GM18502 (cell line): ENCODE measurements around the gene SOWAHD.
"Not testable (repeated sequence)": the region's sequence is repeated elsewhere in the genome, so short reads cannot be mapped to it uniquely, and the experiment has no call there.

Source experiments
- ATAC-seq: cut with Tn5 transposase; IDR thresholded peaks from one replicate; pipeline ENCODE4 v1.9.1; 2021; ENCODE audit warnings: mild to moderate bottlenecking; ENCODE audit not compliant: unreplicated experiment, poor library complexity

Gene SOWAHD

DNA sequence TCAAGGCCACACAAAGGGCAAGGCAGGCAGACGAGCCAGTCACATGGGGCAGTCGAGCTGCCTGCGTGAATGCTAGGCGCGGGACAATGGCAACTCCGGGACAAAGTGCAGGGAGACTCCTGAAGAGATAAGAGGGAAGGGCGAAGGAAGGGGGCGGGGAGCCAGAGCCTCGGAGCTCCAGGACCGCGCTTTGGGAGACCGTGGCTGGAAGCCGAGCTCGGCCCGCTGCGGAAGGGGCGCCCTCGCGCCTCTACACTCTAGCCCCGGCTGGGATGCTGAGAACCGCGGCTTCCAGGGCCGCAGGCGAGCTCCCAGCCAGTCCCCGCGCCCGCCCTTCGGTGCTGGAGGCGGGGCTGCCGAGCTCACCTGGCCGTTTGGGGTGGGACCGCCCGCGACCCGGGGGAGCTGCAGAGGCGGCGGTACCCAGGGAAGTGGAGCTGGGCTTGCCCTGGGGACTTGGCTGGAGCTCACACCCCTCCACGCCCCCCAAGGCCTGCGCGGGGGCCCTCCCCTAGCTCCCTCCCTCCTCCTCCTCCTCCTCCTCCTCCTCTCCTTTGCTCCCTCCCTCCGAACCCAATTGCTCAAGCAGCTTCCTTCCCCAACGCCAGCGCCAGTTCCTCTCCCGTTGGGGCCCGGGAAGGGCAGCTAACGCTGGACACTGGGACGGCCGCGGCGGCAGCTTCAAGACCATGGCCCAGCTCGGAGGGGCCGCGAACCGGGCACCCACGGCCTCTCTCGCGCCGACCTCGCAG is at the start of gene SOWAHD:
SOWAHD (plus strand) TSS at position 610 of the 752 bp plus-strand sequence; CDS start at position 690, 80 bp downstream.
- no peak for ATAC-seq

DNA sequence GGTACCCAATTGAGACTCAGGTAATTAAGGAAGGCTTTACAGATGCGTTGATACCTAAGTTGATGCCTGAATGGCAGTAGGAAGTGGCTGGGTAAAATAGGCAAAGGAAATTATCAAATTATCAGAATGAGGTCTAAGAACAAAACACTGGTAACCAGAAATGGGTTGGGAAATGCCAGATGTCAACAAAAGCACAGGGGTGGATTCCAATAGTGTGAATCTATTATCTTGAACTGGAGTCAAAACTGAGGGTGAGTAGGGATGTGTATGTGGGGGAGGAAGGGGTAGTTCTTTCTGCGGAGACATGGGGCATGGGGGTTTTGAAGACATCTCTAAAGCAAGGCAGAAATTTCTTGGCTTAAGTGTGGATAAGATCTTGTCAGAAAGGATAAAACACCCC is 49.5 kb upstream of the SOWAHD start:
- ATAC-seq, result no peak

DNA sequence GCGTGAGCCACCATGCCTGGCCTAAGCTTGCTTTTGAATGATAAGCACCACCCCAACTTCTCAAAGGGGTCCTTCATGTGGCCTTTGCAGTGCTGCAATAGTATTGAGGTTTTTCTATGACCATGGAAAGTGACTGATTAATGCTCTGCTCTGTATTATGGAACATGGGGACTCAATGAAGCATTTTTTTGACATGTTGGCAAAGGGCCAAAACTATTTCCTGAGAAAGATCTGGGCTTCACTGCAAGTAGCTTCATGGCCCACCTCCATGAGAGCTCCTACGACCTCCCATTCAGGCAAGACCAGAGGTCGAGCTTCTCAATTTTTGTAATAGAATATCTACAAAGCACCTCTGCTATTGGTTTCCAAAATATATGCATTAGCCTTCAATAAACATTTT is 48.8 kb upstream of the SOWAHD start:
- no peak for ATAC-seq

GRCh38 chrX:119721487-119721886 is 36.9 kb upstream of the SOWAHD start:
- no peak for ATAC-seq

DNA sequence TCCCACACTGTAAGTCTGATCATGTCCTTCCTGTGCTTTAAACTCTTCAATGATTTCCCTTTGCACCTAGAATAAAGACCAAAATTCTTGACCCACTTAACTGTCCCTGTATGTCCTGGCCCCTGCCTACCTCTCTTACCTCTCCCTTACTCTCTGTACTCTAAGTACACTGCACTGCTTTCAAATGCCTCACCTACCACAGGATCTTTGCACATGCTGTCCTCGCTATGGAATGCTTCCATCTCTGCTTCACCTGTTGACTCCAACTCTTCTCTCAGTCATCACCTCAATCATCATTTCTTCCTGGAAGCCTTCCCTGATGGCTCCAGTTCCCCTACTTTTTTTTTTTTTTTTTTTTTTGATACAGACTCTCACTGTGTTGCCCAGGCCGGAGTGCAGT is 36.5 kb upstream of the SOWAHD start:
- ATAC-seq, result no peak

DNA sequence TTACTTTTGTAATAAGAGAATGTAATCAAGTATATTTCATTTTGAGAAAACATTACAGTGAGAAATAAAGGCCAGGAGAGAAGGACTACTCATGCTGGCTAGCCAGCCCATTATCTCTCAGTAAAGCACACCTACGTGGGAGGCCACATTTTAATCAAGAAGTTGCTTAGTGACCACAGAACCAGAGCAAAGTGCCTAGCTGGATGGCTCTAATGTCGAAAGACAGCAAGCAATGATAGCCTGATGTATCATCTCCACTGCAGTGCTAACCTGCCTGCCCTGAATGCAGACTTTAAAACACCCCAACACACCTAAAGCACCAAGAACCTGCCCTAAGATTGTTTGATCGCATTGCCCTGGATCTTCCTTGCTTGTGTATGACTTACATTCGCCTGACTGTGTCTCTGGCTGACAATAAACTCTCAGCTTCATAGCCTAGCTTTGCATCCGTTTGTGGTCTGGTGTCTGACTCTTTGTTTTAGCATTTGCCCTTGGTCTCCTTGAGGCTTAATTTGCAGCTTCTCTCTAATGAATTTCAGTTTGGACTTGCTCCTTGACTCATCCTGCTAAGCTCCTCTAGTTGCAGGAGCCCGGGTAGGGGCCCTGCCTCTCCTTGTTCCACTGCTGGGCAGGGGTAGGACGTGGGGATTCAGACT is 31.4 kb upstream of the SOWAHD start:
- ATAC-seq, result no peak

DNA sequence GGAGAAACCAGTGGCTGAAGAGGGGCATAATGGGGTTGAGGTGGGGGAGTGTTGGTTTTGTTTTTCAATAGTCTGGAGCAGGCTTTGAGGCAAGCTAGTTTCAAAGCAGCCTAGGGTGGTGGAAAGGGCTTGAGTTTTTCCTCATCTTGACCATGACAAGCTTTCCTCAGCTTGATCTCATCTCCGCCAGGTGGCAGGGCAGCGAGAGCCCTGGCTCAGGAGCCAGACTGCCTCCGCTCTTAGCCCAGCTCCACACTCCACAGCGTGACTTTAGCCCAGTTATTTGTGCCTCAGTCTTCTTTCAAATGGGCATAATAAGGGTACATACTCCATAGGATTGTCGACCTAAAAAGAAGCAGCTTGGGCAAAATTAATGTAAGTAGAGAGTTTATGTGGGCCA is 29.9 kb upstream of the SOWAHD start:
- ATAC-seq, result no peak

GRCh38 chrX:119729408-119730201 is 28.8 kb upstream of the SOWAHD start:
- peak; percentile 65 for ATAC-seq

DNA sequence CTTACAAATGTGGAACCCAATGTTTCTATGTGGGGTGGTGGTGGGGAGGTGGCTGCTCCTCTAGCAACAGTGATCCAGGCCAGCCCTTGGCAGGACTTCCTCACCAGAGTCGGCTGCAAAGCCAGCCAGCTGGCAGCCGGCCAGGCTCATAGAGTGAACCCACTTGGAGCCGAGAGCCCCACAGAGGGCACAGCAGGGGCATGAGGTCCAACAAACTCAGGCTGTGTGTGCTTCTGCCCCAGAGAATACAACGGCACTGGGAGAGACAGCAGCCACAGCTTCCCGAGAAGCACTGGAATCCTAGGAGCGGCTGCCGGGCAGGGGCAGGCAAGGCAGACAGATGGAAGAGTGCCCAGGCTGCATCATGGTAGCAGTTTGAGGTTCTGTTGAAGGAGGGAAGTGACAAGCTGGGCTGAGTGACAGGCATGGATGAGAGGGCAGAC is 23.5 kb upstream of the SOWAHD start:
- no peak for ATAC-seq

DNA sequence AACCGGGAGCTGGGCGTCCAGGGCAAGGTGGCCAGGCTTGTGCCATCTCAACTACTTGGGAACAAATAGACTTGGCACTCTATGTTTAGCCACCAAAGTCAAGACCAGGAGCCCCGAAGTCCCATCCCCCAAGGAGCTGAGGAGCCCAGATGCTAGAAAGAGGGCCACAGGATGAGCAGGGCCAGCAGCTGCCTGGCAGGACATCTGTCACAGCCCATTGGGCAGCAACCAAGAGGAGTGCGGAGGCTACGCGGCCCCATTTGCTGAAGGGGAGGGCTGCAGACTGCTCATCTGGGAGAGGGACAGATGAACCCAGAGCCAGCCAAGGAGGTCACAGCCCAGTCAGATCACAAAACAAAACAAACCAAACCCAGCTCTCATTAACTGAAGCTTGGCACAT is 22.9 kb upstream of the SOWAHD start:
- ATAC-seq, result no peak

- ATAC-seq, result no peak
Observed at GRCh38 chrX:119736206-119736764, 22.1 kb upstream of the SOWAHD start.

GRCh38 chrX:119738742-119739141 is 19.6 kb upstream of the SOWAHD start:
- ATAC-seq, result no peak

- no peak for ATAC-seq
Observed at GRCh38 chrX:119745283-119745848, 13.0 kb upstream of the SOWAHD start.

DNA sequence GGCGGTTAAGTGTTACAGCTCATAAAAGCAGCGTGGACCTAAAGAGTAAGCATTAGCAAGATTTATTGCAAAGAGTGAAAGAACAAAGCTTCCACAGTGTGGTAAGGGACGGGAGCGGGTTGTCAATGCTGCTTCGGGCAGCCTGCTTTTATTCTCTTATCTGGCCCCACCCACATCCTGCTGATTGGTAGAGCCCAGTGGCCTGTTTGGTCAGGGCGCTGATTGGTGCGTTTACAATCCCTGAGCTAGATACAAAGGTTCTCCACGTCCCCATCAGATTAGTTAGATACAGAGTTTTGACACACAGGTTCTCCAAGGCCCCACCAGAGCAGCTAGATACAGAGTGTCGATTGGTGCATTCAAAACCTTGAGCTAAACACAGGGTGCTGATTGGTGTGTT is 8.3 kb upstream of the SOWAHD start:
- ATAC-seq, result not testable (repeated sequence)

DNA sequence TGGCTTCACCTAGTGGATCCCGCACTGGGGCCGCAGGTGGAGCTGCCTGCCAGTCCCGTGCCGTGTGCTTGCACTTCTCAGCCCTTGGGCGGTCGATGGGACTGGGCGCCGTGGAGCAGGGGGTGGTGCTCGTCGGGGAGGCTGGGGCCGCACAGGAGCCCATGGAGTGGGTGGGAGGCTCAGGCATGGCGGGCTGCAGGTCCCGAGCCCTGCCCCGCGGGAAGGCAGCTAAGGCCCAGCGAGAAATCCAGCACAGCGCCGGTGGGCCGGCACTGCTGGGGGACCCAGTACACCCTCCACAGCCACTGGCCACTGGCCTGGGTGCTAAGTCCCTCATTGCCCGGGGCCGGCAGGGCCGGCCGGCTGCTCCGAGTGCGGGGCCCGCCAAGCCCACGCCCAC is 7.6 kb upstream of the SOWAHD start:
- not testable (repeated sequence) for ATAC-seq

DNA sequence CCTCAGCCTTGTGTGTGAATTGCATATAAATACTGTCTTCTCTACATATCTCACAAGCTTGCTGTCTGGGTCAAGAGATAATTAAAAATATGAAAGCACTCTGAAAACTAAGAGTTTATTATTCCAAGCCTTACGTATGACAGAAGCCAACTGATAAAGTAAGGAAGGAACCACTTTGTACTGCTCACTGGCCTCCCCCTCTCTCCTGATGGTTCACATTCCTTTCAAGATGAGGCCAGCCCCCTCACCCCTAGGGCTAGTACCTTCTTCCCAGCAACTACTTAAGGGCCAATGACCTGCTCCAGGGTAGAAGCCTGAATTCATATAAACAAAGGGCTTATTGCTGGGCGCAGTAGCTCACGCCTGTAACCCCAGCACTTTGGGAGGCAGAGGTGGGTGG is 5.4 kb upstream of the SOWAHD start:
- ATAC-seq, result no peak

- ATAC-seq, result no peak
Observed at GRCh38 chrX:119753639-119754257, 4.6 kb upstream of the SOWAHD start.

DNA sequence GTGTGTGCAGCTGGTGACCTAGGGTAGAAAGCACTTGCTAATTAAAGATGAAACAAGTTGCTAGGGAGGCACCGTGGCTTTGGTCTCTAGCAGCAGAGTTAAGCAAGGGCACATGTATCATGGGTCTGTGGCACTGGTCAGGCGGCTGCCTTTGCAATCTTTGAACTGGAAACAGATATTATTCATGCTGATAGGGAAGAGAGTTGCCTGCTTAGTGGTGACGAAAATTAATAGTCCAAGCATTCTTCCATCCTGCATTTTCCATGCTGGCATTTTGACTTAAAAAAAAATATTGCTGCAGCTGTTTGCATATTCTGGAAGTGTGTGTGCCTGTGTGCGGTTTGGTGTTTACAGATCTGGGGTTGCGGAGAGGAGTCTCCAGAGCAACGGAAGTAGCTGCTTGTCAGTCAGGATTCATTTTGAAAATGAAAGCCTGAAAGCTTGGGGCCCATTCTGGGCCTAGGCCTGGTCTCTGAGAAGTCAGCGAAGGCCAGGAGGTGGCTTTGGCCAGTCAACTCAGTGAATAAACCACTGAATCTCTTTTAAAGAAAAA is 2.3 kb upstream of the SOWAHD start:
- peak; percentile 81 for ATAC-seq

GRCh38 chrX:119756926-119757635 is 1.3 kb upstream of the SOWAHD start:
- no peak for ATAC-seq
